ENCODE data around the gene IQUB.

Gene IQUB

DNA sequence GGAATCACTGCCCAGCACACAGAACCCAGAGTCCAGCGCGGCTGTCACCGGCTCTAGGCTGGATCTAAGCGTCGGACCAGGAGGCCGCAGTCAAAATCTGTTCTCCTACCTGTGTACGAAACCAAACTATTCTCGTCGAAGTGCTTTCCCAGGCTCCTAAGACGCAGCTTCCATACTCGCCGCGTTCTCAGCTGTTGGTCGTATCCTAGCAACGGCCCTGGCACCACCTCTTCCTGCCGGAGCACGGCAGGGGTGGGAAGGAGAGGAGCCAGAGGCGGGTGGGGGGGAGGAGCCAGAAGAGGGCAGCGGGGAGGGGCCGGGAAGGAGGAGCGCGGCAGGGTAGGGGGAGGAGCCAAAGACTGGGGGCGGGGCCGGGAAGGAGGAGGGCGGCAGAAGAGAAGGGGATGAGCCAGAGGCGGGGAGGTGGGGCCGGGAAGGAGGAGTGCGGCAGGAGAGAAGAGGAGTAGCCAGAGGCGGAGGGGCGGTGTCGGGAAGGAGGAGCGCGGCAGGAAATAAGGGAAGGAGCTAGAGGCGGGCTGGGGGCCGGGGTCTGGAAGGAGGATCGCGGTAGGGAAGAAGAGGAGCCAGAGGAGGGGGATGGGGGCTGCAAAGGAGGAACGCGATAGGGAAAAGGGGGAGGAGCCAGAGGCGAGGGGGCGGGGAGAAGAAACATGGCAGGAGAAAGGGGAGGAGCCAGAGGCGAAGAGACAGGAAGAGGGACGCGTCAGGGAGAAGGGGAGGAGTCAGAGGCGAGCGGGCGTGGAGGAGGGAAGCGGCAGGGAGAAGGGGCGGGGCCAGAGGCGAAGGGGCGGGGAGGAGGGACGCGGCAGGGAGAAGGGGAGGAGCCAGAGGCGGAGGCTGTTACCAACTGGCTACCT is at the start of gene IQUB:
TSS of gene IQUB (minus strand) at position 213 of the 878 bp plus-strand sequence. CDS start 22,255 bp downstream, outside the sequence.
- Mint-ChIP-seq H3K36me3 (no peaks in the 10 kb centered on the region), H3K4me3 (peak within 1 kb of the TSS; percentile 93), H3K27me3 (peaks cover 10% of the 10 kb centered on the region), H3K27ac (peak within 1 kb of the TSS; percentile 73), H3K9me3 (ENCODE audit: low read depth) (no peaks in the 10 kb centered on the region), H3K4me1 (ENCODE audit: low read depth) (peaks cover 22% of the 10 kb centered on the region)

DNA sequence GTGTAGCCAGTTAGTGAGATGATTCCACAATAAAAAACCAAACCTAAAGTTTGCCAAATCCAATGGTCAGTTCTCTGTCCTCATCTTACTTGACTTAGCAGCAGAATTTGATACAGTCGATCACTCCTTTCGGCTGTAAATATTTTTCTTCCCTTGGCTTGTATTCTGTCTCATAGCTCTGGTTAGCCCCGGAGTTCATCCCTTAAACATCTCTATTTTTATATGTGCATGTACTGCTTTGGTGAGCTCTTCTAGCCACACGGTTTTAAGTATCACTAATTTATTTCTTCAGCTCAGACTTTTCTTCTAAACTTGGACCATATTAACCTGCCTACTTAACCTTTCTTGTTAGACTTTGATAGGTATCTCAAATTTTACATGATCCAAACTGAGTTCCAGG is 49.4 kb upstream of the IQUB start:
- Mint-ChIP-seq H3K4me3 (no peak overlapping the region), H3K36me3 (no peaks in the 10 kb centered on the region), H3K9me3 (ENCODE audit: low read depth) (no peaks in the 10 kb centered on the region), H3K27ac (no peak overlapping the region), H3K4me1 (ENCODE audit: low read depth) (no peaks in the 10 kb centered on the region), H3K27me3 (peaks cover 9% of the 10 kb centered on the region)

DNA sequence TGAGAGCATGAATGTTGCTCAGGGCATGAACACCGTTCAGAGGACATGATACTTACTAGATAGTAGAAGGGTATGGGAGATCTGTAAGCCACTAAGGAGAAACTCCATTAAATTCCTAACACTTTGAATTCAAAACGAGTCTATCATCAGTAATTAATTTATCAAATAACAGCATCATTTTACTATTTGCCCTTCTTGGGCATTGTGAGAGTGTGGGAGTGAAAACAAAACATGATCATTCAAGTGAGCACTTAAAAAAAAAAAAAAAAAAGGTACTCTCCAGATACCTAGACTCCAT is 46.7 kb upstream of the IQUB start:
- Mint-ChIP-seq H3K9me3 (ENCODE audit: low read depth) (no peaks in the 10 kb centered on the region), H3K27me3 (peaks cover 13% of the 10 kb centered on the region), H3K4me3 (no peak overlapping the region), H3K27ac (no peak overlapping the region), H3K4me1 (ENCODE audit: low read depth) (no peaks in the 10 kb centered on the region), H3K36me3 (no peaks in the 10 kb centered on the region)

DNA sequence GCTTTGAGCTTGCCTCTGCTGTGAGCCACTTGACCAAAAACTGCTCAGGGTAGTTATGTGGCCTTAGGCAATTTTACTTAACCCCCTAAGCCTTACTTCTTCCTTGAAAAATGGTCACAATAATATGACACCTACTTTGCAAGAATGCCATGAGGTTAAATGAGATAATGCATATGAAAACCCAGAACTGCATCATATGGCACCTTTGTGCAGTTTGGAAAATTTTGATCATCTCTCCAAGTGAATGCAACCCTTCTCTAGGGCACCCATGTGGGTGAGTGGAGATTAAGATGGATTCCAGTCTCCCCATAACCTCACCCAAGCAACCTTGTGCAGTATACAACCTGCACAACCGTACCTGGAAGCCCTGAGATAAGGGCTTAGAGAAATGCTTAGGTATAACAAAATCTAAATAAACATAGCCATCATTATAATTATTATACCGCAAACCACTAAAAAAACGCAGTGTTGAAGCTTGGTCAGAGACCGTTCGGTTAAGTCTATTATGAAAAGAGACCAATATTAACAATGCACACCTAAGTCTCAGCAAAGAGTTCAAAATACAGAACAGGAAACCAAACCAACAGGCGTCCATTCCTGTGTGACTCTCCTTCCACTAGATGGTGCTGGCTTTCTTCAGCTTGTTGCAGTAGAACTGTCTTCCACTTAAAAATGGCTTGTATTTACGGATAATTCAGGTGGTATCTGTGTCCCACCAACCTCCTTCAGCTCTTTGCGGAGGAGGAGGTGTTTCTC is 46.2 kb upstream of the IQUB start:
- no peaks in the 10 kb centered on the region for H3K4me1 Mint-ChIP-seq (ENCODE audit: low read depth)
- no peaks in the 10 kb centered on the region for H3K36me3 Mint-ChIP-seq
- H3K27ac Mint-ChIP-seq, result no peak overlapping the region
- no peaks in the 10 kb centered on the region for H3K9me3 Mint-ChIP-seq (ENCODE audit: low read depth)
- peaks cover 13% of the 10 kb centered on the region for H3K27me3 Mint-ChIP-seq
- no peak overlapping the region for H3K4me3 Mint-ChIP-seq

DNA sequence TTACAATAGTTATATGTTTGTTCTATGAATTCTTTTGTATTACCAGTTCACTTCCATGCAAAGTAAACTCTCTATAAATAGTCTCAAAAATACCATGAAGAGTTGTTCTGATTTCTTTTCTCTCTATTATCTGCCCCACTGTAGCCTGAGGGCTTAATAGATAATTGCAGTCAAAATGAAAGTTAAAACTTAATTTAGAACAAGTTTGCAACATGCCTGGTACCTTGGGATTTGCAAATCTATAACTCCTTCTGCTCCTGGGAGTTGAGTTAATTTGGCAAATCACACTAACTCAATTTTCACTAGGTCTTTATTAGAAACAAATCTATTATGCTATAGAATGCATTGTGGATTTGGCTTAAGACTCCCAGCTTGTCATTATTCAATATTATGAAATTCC is 45.0 kb upstream of the IQUB start:
- Mint-ChIP-seq H3K27ac (no peak overlapping the region), H3K27me3 (peaks cover 17% of the 10 kb centered on the region), H3K4me1 (ENCODE audit: low read depth) (no peaks in the 10 kb centered on the region), H3K4me3 (no peak overlapping the region), H3K36me3 (no peaks in the 10 kb centered on the region), H3K9me3 (ENCODE audit: low read depth) (no peaks in the 10 kb centered on the region)

DNA sequence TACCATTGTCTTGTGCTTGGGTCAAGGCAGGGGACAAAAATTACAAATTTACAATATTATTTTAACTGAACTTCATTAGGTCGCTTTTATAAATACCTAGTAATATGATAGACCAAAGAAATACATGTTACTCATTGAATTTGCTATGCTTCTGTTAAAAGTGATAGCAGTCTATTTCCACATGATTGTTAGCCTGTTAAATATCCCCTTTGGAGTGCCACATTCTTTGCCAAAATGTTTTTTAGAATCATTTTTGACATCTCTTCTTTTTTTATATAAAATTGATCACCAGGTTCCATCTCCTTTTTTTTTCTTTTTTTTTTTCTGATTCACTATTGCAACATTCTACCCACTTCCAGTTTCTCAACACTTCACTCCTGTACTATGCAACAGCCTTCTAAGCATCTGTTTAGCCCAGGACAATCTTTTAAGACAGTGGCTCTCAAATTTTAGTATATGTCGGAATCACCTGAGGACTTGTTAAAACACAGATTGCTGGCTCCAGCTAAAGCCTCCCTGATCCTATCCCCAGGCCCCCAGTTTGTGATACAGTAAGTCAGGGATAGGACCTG is 39.6 kb upstream of the IQUB start:
- H3K9me3 Mint-ChIP-seq (ENCODE audit: low read depth), result no peaks in the 10 kb centered on the region
- no peaks in the 10 kb centered on the region for H3K4me1 Mint-ChIP-seq (ENCODE audit: low read depth)
- H3K27me3 Mint-ChIP-seq, result peaks cover 9% of the 10 kb centered on the region
- H3K27ac Mint-ChIP-seq, result no peak overlapping the region
- H3K4me3 Mint-ChIP-seq, result no peak overlapping the region
- H3K36me3 Mint-ChIP-seq, result no peaks in the 10 kb centered on the region

DNA sequence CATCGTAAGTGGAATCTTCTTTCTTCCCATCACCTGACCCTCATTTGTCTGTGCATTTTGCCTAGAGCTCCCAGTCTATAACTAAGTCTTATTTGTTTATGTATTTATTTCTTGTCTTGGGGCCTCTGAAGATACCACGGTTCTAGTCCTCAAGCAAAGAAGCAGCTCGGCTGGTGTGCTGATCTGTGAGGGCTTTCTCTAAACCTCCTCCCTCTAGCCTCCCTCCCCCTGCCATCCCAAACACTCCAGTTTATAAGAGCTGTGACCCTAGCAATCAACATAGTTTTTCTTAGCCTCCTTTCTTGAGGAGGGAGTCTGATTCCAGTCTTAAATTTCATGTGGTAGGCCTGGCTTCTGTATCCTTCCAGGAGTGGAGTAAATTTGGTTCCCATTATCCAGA is 38.9 kb upstream of the IQUB start:
- H3K27me3 Mint-ChIP-seq, result peaks cover 6% of the 10 kb centered on the region
- no peaks in the 10 kb centered on the region for H3K9me3 Mint-ChIP-seq (ENCODE audit: low read depth)
- no peaks in the 10 kb centered on the region for H3K36me3 Mint-ChIP-seq
- H3K27ac Mint-ChIP-seq, result no peak overlapping the region
- H3K4me3 Mint-ChIP-seq, result no peak overlapping the region
- H3K4me1 Mint-ChIP-seq (ENCODE audit: low read depth), result no peaks in the 10 kb centered on the region

DNA sequence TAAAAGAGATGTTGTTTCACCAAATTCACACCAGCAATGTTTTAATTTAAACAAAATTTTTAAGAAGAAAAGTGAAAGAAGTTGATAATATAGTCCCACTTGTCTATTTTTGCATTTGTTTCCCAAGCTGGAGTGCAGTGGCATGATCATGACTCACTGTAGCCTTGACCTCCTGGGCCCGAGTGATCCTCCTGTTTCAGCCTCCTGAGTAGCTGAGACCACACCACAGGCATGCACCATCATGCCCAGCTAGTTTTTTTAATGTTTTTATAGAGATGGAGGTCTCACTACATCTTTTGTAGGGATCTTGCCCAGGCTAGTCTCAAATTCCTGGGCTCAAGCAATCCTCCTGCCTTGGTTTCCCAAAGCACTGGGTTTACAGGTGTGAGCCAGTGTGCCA is 37.3 kb upstream of the IQUB start:
- H3K36me3 Mint-ChIP-seq, result no peaks in the 10 kb centered on the region
- H3K4me1 Mint-ChIP-seq (ENCODE audit: low read depth), result no peaks in the 10 kb centered on the region
- H3K4me3 Mint-ChIP-seq, result no peak overlapping the region
- peaks cover 4% of the 10 kb centered on the region for H3K27me3 Mint-ChIP-seq
- H3K9me3 Mint-ChIP-seq (ENCODE audit: low read depth), result no peaks in the 10 kb centered on the region
- H3K27ac Mint-ChIP-seq, result no peak overlapping the region

DNA sequence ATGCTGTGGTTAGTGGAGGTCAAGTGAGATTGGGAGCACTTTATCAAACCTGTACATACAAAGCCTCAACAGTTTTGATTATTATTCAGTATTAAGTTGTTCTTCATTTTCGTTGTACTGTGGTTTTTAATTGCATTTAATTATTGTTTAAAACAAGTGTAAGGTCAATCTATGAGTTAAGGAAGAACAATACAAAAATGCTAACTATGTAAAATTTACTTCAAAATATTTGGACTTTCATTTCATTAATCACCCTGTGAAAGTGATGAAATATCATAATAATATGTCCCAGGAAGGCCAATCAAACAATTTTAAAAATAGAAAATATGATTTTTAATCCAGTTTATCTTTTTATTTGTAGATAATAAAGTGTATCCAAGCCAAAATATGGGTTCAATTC is 36.8 kb upstream of the IQUB start:
- H3K36me3 Mint-ChIP-seq, result no peaks in the 10 kb centered on the region
- H3K27me3 Mint-ChIP-seq, result peaks cover 4% of the 10 kb centered on the region
- H3K27ac Mint-ChIP-seq, result no peak overlapping the region
- no peak overlapping the region for H3K4me3 Mint-ChIP-seq
- H3K4me1 Mint-ChIP-seq (ENCODE audit: low read depth), result no peaks in the 10 kb centered on the region
- H3K9me3 Mint-ChIP-seq (ENCODE audit: low read depth), result no peaks in the 10 kb centered on the region

DNA sequence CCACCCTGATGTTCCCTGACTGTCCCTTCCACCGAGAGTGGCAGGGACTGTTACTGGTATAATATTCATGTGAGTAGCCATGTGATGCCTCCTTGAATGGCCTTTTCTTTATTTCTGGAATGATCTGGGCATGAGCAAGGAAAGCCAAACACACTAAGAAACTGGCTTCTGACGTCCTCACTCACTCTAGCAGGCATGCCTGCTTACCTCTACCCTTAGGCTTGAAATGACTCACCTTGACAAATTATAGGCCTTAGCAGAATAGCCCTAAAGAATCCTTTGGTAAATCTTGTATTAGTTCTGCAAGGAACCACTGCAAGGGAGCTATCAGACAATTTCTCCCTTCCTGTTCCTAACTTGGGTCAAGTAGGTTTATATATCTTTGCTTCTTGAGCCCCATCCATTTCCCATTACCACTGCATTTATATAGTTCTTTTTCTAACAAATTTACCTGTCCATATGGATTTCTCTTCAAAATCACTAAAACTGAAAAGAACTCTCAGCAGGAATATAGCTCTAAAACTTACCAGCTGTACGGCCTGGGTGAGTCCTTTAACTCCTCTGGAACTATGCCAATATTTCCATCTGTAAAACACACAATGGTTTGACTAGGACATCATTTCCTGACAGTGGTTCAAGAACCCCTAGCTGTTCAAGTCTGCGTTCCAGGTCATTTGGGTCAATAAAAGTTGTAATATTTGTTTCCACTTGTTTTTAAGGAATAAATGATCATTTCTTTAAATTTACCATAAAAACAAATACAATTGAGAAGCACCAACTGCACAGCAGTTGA is 36.2 kb upstream of the IQUB start:
- Mint-ChIP-seq H3K4me3 (no peak overlapping the region), H3K4me1 (ENCODE audit: low read depth) (no peaks in the 10 kb centered on the region), H3K9me3 (ENCODE audit: low read depth) (no peaks in the 10 kb centered on the region), H3K36me3 (no peaks in the 10 kb centered on the region), H3K27me3 (peaks cover 4% of the 10 kb centered on the region), H3K27ac (no peak overlapping the region)

DNA sequence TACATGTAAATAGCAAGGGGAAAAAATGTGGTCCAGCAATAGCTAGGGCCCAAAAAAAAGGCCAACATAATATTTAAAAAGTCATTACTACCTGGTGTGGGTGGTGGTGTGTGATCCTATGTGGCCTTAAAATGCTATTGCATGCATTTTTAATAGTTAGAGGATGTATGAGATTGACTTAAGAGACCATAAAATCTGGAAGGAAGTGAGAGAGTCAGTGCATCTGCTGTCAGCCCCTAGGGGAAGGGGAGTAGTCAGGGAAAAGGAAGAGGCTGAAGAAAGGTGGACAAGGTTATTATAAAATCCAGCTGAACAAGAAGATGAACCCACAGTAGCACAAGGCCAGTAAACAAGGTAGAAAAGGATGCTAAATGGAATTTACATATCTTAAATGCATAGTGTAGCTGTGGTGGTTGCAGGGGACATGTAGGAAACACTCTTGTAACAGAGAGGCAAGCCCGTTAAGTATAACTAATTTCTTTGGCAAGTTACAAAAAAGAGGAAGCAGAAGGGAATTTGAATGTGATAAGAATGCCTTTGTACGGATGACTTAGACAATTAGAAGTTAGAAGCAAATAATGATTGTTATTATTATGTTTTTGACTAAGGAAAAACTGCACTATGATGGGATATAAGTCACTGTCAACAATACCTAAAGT is 35.1 kb upstream of the IQUB start:
- Mint-ChIP-seq H3K4me1 (ENCODE audit: low read depth) (no peaks in the 10 kb centered on the region), H3K9me3 (ENCODE audit: low read depth) (no peaks in the 10 kb centered on the region), H3K27ac (no peak overlapping the region)

DNA sequence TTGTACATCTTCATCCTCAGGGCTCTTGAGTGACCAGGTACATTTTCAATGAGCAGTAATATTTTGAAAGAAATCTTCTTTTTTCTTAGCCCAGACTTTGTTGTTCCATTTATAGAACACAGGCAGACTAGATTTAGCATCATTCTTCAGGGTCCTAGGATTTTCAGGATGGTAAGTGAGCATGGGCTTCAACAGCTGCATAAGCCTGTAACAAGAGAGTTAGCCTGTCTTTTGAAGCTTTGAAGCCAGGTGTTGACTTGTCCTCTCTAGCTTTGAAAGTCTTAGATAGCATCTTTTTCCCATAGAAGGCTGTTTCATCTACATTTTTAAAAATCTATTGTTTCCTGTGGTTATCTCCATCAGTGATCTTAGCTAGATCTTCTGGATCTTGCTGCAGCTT is 27.7 kb upstream of the IQUB start:
- Mint-ChIP-seq H3K9me3 (ENCODE audit: low read depth) (no peaks in the 10 kb centered on the region), H3K27me3 (no peaks in the 10 kb centered on the region), H3K4me1 (ENCODE audit: low read depth) (peaks cover 2% of the 10 kb centered on the region), H3K4me3 (no peak overlapping the region), H3K36me3 (peaks cover 5% of the 10 kb centered on the region), H3K27ac (no peak overlapping the region)

More for the DNA sequence above, 35.1 kb upstream of the IQUB start:
- Mint-ChIP-seq H3K4me3 (no peak overlapping the region), H3K27me3 (peaks cover 1% of the 10 kb centered on the region), H3K36me3 (no peaks in the 10 kb centered on the region)

DNA sequence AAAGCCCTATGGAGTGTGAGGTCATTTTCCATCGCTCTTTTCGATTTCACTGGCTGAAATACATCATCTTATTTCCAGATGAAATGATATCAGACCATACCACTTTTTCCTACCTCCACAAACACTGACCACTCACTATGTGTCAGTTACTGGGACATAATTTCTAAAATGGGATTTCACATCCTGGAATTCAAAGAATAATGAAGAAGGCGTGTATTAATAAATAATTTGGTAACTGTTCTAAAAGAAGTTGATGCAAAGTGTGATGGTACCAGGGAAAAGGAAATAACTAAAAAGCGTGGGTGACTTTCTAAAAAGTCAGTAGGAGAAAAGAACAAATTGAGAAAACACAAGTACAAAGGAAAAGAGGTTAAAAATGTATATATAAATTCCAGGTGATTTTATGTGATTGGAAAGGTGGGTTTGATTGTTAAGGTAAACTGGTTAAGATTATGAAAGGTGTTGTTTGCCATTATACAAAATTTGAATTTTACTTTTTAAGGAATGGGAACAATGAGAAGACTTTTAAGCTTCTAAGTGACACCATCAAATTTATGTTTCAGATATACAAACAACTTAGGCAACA is 24.0 kb upstream of the IQUB start:
- Mint-ChIP-seq H3K27ac (no peak overlapping the region), H3K4me1 (ENCODE audit: low read depth) (peaks cover 8% of the 10 kb centered on the region), H3K4me3 (no peak overlapping the region), H3K36me3 (peaks cover 5% of the 10 kb centered on the region), H3K9me3 (ENCODE audit: low read depth) (no peaks in the 10 kb centered on the region), H3K27me3 (no peaks in the 10 kb centered on the region)
